Neutrophil (primary cell): Measurements from ENCODE around the gene DUSP21.
"Not testable (repeated sequence)": the region's sequence is repeated elsewhere in the genome, so short reads cannot be mapped to it uniquely, and the experiment has no call there.

Experiments used
- H3K27ac ChIP-seq: fragments of 200-600 bp; sonication (generic); 2 replicates; pipeline ENCODE4 v1.5.1; 2016; ENCODE audit warnings: mild to moderate bottlenecking, moderate library complexity
- H3K27me3 ChIP-seq: fragments of 200-600 bp; sonication (generic); 2 replicates; pipeline ENCODE4 v1.6.0; 2016; ENCODE audit warnings: mild to moderate bottlenecking
- H3K36me3 ChIP-seq: fragments of 200-600 bp; sonication (generic); 2 replicates; pipeline ENCODE4 v1.5.1; 2017
- H3K4me1 ChIP-seq, 2 experiments: fragments of 200-600 bp in 1 of 2; sonication (generic) in 1 of 2; 1 replicate in 1 of 2; 2 replicates in 1 of 2; pipeline versions ENCODE4 v1.5.1 to v1.6.1; 2013 to 2016; ENCODE audit warnings: low read depth in 1 of 2, low read length in 1 of 2, mild to moderate bottlenecking in 1 of 2, moderate library complexity in 1 of 2; ENCODE audit not compliant: control insufficient read depth in 1 of 2, insufficient read depth in 1 of 2
- H3K4me3 ChIP-seq, 2 experiments: fragments of 200-600 bp in 1 of 2; sonication (generic) in 1 of 2; 1 replicate in 1 of 2; 2 replicates in 1 of 2; pipeline ENCODE4 v1.5.1; 2013 to 2016; ENCODE audit warnings: low read depth in 1 of 2, low read length in 1 of 2, mild to moderate bottlenecking in 1 of 2, moderate library complexity in 1 of 2
- H3K9me3 ChIP-seq: fragments of 200-600 bp; sonication (generic); 2 replicates; pipeline ENCODE4 v1.5.1; 2016
- TF ChIP-seq, protein P1 (sequence below): fragments of 200-600 bp; sonication (generic); IDR thresholded peaks from 2 replicates; pipeline ENCODE4 v1.5.1; 2016; ENCODE audit warnings: antibody characterized with exemption

DUSP21 gene

DNA sequence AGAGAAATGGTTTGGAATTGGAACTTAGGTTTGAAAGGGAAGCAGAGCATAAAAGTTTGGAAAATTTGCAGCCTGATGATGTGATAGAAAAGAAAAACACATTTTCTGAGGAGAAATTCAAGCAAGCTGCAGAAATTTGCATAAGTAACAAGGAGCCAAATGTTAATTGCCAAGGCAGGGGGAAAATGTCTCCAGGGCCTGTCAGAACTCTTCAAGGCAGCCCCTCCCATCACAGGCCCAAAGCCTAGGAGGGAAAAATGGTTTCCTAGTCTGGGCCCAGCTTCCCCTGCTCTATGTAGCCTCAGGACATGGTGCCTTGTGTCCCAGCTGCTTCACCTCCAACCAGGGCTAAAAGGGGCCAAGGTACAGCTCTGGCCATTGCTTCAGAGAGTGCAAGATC is 21.2 kb upstream of the DUSP21 start:
- Histone ChIP-seq H3K27ac (no peak overlapping the region), H3K4me1 (no peaks in the 10 kb centered on the region), H3K36me3 (no peaks in the 10 kb centered on the region), H3K4me3 (no peak overlapping the region), H3K9me3 (no peaks in the 10 kb centered on the region), H3K27me3 (no peaks in the 10 kb centered on the region)
- TF ChIP-seq, protein P1, sequence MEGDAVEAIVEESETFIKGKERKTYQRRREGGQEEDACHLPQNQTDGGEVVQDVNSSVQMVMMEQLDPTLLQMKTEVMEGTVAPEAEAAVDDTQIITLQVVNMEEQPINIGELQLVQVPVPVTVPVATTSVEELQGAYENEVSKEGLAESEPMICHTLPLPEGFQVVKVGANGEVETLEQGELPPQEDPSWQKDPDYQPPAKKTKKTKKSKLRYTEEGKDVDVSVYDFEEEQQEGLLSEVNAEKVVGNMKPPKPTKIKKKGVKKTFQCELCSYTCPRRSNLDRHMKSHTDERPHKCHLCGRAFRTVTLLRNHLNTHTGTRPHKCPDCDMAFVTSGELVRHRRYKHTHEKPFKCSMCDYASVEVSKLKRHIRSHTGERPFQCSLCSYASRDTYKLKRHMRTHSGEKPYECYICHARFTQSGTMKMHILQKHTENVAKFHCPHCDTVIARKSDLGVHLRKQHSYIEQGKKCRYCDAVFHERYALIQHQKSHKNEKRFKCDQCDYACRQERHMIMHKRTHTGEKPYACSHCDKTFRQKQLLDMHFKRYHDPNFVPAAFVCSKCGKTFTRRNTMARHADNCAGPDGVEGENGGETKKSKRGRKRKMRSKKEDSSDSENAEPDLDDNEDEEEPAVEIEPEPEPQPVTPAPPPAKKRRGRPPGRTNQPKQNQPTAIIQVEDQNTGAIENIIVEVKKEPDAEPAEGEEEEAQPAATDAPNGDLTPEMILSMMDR: no peak

DNA sequence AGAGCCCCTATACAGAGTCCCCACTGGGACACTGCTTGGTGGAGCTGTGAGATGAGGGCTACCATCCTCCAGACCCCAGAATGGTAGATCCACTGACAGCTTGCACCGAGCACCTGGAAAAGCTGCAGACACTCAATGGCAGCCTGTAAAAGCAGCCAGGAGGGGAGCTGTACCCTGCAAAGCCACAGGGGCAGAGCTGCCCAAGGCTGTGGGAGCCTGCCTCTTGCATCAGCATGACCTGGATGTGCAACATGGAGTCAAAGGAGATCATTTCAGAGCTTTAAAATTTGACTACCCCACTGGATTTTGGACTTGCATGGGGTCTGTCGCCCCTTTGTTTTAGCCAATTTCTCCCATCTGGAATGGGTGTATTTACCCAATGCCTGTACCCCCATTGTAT is 20.6 kb upstream of the DUSP21 start:
- H3K4me3 ChIP-seq, H3K4me1 ChIP-seq, H3K9me3 ChIP-seq, H3K27me3 ChIP-seq, H3K36me3 ChIP-seq, H3K27ac ChIP-seq: not testable (repeated sequence)

DNA sequence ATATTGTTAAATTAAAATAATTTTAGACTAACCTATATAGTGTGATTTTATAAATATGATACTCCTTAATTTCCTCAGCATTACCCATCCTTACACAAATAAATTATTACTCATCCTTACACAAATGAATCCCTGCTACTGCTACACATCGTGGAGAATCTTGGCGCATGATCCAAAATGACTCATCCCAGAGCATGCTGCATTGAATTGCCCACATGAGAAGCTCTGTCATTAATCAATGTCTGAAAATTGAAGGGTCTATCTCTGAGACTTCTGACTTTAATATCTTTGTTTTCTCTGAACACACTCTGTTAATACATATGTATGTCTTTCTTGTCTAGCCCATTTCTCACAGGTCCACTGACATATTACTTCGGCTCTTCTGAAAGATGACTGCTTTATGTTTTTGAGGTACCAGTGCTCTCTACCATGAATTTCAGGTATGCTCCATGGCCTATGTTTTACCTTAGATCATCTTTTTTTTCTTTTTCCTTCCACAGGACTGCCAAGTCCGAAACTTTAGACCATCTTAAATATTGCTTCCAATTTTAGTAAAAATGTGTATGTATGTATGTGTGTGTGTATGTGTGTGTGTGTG is 15.7 kb upstream of the DUSP21 start:
- TF ChIP-seq, protein P1: no peak
- Histone ChIP-seq H3K4me1 (no peaks in the 10 kb centered on the region), H3K27ac (no peak overlapping the region), H3K36me3 (no peaks in the 10 kb centered on the region), H3K27me3 (no peaks in the 10 kb centered on the region), H3K4me3 (no peak overlapping the region), H3K9me3 (no peaks in the 10 kb centered on the region)

DNA sequence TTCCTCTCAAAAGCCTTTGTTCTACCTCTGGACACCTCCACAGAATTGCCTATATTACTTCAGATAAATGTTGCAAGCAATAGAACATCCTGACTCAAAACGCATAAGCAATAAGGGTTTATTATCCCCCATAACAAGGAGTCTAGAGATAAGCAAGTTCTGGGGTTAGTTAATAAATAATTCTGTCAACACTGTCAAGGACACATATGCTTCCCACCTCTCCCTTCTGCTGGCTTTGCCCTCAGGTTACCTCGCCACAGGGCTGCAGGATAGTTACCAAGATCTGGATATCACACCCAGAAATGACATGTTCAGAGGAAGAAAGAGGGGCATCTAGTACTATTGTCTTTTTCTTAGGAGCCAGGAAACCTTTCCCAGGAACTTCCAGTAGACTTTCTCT is 14.0 kb upstream of the DUSP21 start:
- H3K4me3 ChIP-seq: no peak overlapping the region
- TF ChIP-seq, protein P1: no peak
- no peaks in the 10 kb centered on the region for H3K4me1 ChIP-seq
- no peak overlapping the region for H3K27ac ChIP-seq
- H3K27me3 ChIP-seq: no peaks in the 10 kb centered on the region
- no peaks in the 10 kb centered on the region for H3K36me3 ChIP-seq
- H3K9me3 ChIP-seq: no peaks in the 10 kb centered on the region

DNA sequence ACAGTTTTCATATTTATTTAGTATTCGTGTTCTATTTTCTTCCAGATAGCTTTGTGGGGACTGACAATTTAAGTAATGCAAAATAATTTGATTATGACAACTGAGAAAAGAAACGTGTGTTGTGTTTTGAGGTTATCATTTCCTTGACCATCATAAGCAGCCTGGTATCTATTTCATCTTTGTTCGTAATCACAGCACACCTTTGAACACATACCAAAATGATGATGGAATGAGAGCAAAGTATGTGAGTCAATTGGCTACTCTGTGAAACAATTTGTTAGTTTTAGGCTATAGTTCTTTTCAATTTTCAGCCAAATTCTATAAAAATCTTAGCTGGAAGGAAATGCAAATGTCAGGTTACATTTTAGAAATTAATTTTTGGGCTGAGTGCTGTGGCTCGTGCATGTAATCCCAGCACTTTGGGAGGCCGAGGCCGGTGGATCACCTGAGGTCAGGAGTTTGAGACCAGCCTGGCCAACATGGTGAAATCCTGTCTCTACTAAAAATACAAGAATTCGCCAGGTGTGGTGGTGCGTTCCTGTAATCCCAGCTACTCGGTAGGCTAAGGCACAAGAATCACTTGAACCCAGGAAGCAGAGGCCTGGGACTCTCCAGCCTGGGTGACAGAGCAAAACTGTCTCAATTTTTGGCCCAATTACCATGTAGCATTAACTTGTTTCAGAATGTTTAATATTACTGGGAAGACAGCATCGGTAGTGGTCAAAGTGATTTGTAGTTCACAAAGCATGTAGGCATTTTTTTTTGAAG is 1.1 kb upstream of the DUSP21 start:
- Histone ChIP-seq H3K36me3 (no peaks in the 10 kb centered on the region), H3K27ac (no peak overlapping the region), H3K9me3 (no peaks in the 10 kb centered on the region), H3K27me3 (no peaks in the 10 kb centered on the region), H3K4me3 (no peak overlapping the region), H3K4me1 (no peaks in the 10 kb centered on the region)
- TF ChIP-seq, protein P1: no peak

DNA sequence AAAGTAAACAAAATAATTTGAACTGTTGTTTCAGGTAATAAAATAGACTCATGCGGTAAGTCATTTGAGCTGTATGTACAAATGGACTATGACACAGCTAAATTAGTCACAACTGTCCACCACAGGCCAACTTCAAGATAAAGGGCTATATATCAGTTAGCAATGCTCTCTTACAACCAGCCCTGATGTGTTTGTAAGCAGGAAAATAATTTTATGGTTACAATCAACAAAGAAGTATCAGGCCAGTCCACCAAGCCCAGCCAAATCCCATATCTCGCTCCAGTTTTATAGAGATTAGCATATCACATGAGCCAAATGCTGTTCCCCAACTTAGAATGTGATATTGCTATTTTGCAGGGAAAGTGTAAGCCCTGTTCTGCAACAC is 511 bp upstream of the DUSP21 start:
- TF ChIP-seq, protein P1: no peak
- H3K27me3 ChIP-seq: no peaks in the 10 kb centered on the region
- H3K36me3 ChIP-seq: no peaks in the 10 kb centered on the region
- H3K9me3 ChIP-seq: no peaks in the 10 kb centered on the region
- H3K4me3 ChIP-seq: no peak overlapping the region
- no peaks in the 10 kb centered on the region for H3K4me1 ChIP-seq
- no peak overlapping the region for H3K27ac ChIP-seq
